ENCODE measurements around the gene RAD51B. TPM values are rescaled to one million over a fixed set of nuclear protein-coding genes. Genes with fewer than 3 reads are reported as not detected.
A peak's percentile ranks its signal among the peaks of the same experiment; 100 is the strongest.

The RAD51B gene
- total RNA-seq, 1 experiment from 2014 or later: 14.2 TPM

- TF ChIP-seq ESRRA (CRISPR knock-in tag; IDR thresholded peaks at IDR 0.05; ENCODE audit: borderline replicate concordance): no peak
- no peak for TF ChIP-seq EMX1 (CRISPR knock-in tag; IDR thresholded peaks at IDR 0.05)
- TF ChIP-seq USF2 (CRISPR knock-in tag; IDR thresholded peaks at IDR 0.05): no peak
- TF ChIP-seq SMAD4 (CRISPR knock-in tag; IDR thresholded peaks at IDR 0.05): no peak
- TF ChIP-seq PREB (CRISPR knock-in tag; IDR thresholded peaks at IDR 0.05; ENCODE audit: borderline replicate concordance): no peak
- TF ChIP-seq CDX4 (CRISPR knock-in tag; IDR thresholded peaks at IDR 0.05; ENCODE audit: borderline replicate concordance): no peak
- no peak for TF ChIP-seq FOXP1 (CRISPR knock-in tag; IDR thresholded peaks at IDR 0.05; ENCODE audit: borderline replicate concordance)
- TF ChIP-seq ZNF232 (CRISPR knock-in tag; IDR thresholded peaks at IDR 0.05): no peak
- no peak for TF ChIP-seq NR1H2 (CRISPR knock-in tag; IDR thresholded peaks at IDR 0.05)
- TF ChIP-seq IRF1 (CRISPR knock-in tag; IDR thresholded peaks at IDR 0.05): no peak
- no peak for TF ChIP-seq SP1 (CRISPR knock-in tag; conservative IDR thresholded peaks at IDR 0.05)
- peaks cover 24% of the 10 kb centered on the region for H3K4me1 Mint-ChIP-seq
- H3K9me3 Mint-ChIP-seq: no peaks in the 10 kb centered on the region
- ATAC-seq: no peak
- no peak overlapping the region for H3K27ac Mint-ChIP-seq
- ChIA-PET CTCF (interaction anchor here (1.1 to 1.6 kb wide), 2 partner anchors 11 to 81 kb away, joined by 3 to 7 read pairs; no protein-coding TSS in a partner anchor), POLR2A (interaction anchor here (0.6 kb wide), 1 partner anchor 587 kb away, joined by 4 read pairs; no protein-coding TSS in a partner anchor)
- DNase-seq (ENCODE audit: low spot score): no peak
- no peaks in the 10 kb centered on the region for H3K27me3 Mint-ChIP-seq (ENCODE audit: low read depth)
- no peak overlapping the region for H3K4me3 Mint-ChIP-seq
- no peaks in the 10 kb centered on the region for H3K36me3 Mint-ChIP-seq
Observed at GRCh38 chr14:68282479-68283377, 463.1 kb downstream of the RAD51B start.

GRCh38 chr14:68283378-68284123, 464.0 kb downstream of the RAD51B start:
- H3K27me3 Mint-ChIP-seq (ENCODE audit: low read depth): no peaks in the 10 kb centered on the region
- DNase-seq (ENCODE audit: low spot score) (no peak), ATAC-seq (0 out of 2 replicates have a peak, but pooled peaks have one; percentile 20)
- ChIA-PET POLR2A (interaction anchor here (0.6 kb wide), 1 partner anchor 586 kb away, joined by 4 read pairs; no protein-coding TSS in a partner anchor), CTCF (interaction anchor here (1.1 to 1.6 kb wide), 3 partner anchors 12 to 80 kb away, joined by 3 to 7 read pairs (median 5); no protein-coding TSS in a partner anchor)
- no peaks in the 10 kb centered on the region for H3K36me3 Mint-ChIP-seq
- peaks cover 22% of the 10 kb centered on the region for H3K4me1 Mint-ChIP-seq
- H3K27ac Mint-ChIP-seq: no peak overlapping the region; the same call in 1 of the 2 replicates
- TF ChIP-seq ZNF512 (CRISPR knock-in tag; IDR thresholded peaks at IDR 0.05; ENCODE audit: borderline replicate concordance) (no peak), MYBL2 (CRISPR knock-in tag; IDR thresholded peaks at IDR 0.05) (no peak), TP53 (CRISPR knock-in tag; IDR thresholded peaks at IDR 0.05) (no peak), USF2 (CRISPR knock-in tag; IDR thresholded peaks at IDR 0.05) (no peak), ZNF219 (CRISPR knock-in tag; IDR thresholded peaks at IDR 0.05; ENCODE audit: borderline replicate concordance) (no peak), ATF3 (CRISPR knock-in tag; conservative IDR thresholded peaks at IDR 0.05) (no peak), RELA (CRISPR knock-in tag; IDR thresholded peaks at IDR 0.05; ENCODE audit: borderline replicate concordance) (no peak), ATF6 (CRISPR knock-in tag; IDR thresholded peaks at IDR 0.05) (no peak), CDX4 (CRISPR knock-in tag; IDR thresholded peaks at IDR 0.05; ENCODE audit: borderline replicate concordance) (no peak), ZMAT4 (CRISPR knock-in tag; IDR thresholded peaks at IDR 0.05) (no peak), MAX (CRISPR knock-in tag; IDR thresholded peaks at IDR 0.05) (no peak)
- no peaks in the 10 kb centered on the region for H3K9me3 Mint-ChIP-seq
- no peak overlapping the region for H3K4me3 Mint-ChIP-seq
